Fibroblast of skin of scalp (primary cell): ENCODE measurements around the gene RGL1.
A peak's percentile ranks its signal among the peaks of the same experiment; 100 is the strongest.

Experiments
- DNase-seq: peaks from one replicate; pipeline ENCODE4 v3.0.0-alpha.2; 2013

RGL1 gene

GRCh38 chr1:183821889-183822611 lies 17.1 kb downstream of the RGL1 start:
- peak; percentile 80 for DNase-seq

- DNase-seq, result no peak
Measured at GRCh38 chr1:183824291-183824690, 19.4 kb downstream of the RGL1 start.

GRCh38 chr1:183827801-183828200 lies 22.9 kb downstream of the RGL1 start:
- DNase-seq, result no peak

- no peak for DNase-seq
Measured at GRCh38 chr1:183830389-183830788, 25.5 kb downstream of the RGL1 start.

- DNase-seq, result peak; percentile 51
Measured at GRCh38 chr1:183831311-183831710, 26.4 kb downstream of the RGL1 start.

GRCh38 chr1:183832459-183832858 lies 27.5 kb downstream of the RGL1 start:
- no peak for DNase-seq

GRCh38 chr1:183834568-183834967 lies 29.6 kb downstream of the RGL1 start:
- DNase-seq, result no peak

- no peak for DNase-seq
Measured at GRCh38 chr1:183836598-183836997, 31.7 kb downstream of the RGL1 start.

- peak; percentile 40 for DNase-seq
Measured at GRCh38 chr1:183837062-183837461, 32.1 kb downstream of the RGL1 start.

GRCh38 chr1:183838221-183838620 lies 33.3 kb downstream of the RGL1 start:
- DNase-seq, result no peak

- peak; percentile 43 for DNase-seq
Measured at GRCh38 chr1:183840140-183840539, 35.2 kb downstream of the RGL1 start.

- no peak for DNase-seq
Measured at GRCh38 chr1:183841550-183841949, 36.6 kb downstream of the RGL1 start.

GRCh38 chr1:183841950-183842794 lies 37.3 kb downstream of the RGL1 start:
- DNase-seq, result peak; percentile 97

- DNase-seq, result no peak
Measured at GRCh38 chr1:183842795-183843144, 37.9 kb downstream of the RGL1 start.

- DNase-seq, result no peak
Measured at GRCh38 chr1:183844806-183845205, 39.9 kb downstream of the RGL1 start.

- DNase-seq, result peak; percentile 58
Measured at GRCh38 chr1:183845681-183846080, 40.8 kb downstream of the RGL1 start.

- DNase-seq, result no peak
Measured at GRCh38 chr1:183847641-183848040, 42.7 kb downstream of the RGL1 start.

GRCh38 chr1:183850852-183851251 lies 45.9 kb downstream of the RGL1 start:
- no peak for DNase-seq

GRCh38 chr1:183859119-183859518 lies 54.2 kb downstream of the RGL1 start:
- DNase-seq, result no peak

GRCh38 chr1:183859831-183860230 lies 54.9 kb downstream of the RGL1 start:
- peak; percentile 66 for DNase-seq

GRCh38 chr1:183862967-183863366 lies 58.0 kb downstream of the RGL1 start:
- no peak for DNase-seq

- no peak for DNase-seq
Measured at GRCh38 chr1:183863852-183864251, 58.9 kb downstream of the RGL1 start.

GRCh38 chr1:183864611-183865010 lies 59.7 kb downstream of the RGL1 start:
- no peak for DNase-seq

GRCh38 chr1:183869230-183869629 lies 64.3 kb downstream of the RGL1 start:
- no peak for DNase-seq
